Activated CD8-positive, alpha-beta memory T cell treated with anti-CD3 and anti-CD28 coated beads, Interleukin-2, amount 50 U/mL, for 4 hours (primary cell): ENCODE measurements around the gene CRYGC.
"Not testable (repeated sequence)": the region's sequence is repeated elsewhere in the genome, so short reads cannot be mapped to it uniquely, and the experiment has no call there.

Experiments
- DNase-seq: peaks from one replicate; pipeline ENCODE4 v3.0.0-alpha.2; 2020

CRYGC gene

DNA sequence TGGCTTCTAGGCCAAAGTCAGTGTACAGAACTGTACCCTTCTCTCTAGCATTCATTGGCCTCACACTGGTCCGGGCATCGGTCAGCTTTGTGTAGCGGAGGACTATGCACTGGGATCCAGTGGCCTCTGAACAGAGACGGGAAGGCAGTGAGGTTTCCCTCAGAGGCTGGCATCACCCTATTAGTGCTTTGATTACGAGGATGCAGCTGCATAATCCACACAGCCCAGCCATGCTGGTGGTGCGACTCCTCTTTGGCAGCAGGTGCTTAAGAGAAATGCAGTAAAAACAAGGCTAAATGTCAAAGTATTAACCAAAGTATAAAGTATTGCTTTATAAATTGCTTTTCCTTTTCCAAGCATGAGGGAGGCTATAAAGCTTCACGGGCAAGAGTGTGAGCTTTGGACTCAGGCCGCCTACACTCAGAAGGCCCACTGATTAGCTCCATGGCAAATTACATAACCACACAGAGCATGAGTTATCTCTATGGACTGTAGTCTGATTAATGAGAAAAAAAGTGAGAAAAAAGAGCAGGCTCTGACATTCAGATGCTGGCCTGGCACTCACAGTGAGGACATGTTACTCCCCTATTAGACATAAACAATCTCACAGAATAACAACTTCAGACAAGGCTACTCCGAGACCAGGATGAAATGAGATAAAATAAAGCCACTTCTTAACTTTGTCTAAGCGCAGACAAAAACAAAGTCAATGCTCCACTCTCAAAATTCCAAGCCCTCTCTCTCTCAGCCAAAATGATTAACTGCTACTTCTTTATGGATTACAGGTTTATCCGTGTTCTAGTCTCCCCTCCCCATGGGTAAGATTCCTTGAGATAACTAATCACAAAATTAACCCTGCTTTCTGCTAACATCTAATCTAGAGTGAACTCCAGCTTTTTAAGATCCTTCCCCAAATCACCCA is 6.4 kb upstream of the CRYGC start:
- DNase-seq, result no peak

DNA sequence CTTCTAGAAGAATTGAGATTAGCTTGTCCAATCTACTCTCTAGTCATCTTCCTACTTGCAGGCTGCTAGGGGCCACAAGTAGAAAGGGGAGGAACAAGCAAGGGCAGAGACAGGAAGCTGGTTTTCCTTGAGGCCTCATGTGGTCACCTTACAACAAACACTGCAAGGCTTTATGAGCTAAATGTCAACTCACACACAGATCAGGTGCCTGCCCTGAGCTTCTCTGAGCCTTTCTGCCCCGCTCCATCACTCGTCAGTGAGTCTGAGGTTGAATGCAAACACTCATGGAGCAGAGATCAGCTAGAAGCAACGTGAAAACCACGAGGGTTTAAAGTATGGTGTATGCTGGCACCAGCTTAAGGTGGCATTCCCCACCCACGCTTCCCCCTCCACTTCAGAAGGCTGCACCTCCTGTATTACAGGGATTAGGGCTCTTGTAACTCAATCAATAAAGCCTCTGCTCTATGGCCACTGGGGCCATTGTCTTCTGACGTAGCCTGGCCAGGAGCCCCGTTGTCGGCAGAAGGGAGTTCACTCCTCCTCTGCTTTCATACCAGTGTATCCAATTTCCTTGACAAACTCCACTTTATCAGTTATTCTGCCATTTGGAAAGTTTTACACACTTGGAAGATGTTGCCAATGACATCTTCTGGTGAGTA is 5.4 kb upstream of the CRYGC start:
- peak; percentile 24 for DNase-seq

GRCh38 chr2:208130712-208131110 is 1.1 kb upstream of the CRYGC start:
- no peak for DNase-seq

DNA sequence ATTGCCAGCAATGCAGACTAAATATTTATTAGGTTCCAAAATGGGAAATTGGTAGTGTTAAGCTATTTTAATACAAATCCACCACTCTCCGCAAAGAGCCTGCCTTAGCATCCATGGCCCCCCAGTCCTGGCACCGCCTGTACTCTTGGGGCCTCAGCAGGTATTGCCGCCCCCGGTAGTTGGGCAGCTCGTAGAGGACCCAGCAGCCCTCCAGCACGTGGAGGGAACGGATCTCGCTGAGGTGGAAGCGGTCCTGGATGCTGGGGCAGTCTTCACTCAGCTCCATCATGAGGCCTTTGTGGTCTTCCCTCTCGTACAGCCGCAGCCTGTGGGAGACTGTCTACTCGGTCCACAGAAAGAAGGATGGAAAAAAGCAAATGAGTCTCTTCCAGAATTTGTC is 1.5 kb downstream of the CRYGC start:
- no peak for DNase-seq

DNA sequence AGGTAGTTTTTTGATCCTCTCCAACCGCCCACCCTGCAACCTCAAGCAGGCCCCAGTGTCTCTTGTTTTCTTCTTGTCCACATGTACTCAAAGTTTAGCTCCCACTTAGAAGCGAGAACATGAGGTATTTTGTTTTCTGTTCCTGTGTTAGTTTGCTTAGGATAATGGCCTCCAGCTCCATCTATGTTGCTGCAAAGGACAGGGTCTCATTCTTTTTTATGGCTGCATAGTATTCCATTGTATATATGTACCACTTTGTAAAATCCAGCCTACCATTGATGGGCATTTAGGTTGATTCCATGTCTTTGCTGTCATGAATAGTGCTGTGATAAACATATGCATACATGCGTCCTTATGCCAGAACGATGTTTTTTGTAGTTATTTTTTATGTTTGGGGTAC is 2.5 kb downstream of the CRYGC start:
- DNase-seq, result no peak

DNA sequence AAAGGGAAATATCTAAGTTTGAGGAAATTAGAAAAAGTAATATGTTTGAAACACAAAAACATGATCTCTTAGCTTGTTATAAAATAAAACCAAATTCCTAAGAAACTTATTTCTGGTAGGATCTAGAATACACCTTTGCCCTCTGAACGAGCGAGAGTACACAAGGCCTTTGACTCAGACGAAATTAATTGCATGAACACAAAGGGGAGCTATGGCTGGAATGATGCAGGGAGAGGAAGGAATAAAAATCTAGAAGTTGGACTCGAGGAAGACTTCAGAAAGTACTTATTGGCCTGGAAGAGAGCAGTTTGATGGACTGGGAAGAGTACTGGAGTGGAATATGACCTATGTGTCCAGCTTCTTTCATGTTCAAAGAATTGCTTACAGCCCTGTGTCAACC is 4.4 kb downstream of the CRYGC start:
- no peak for DNase-seq

DNA sequence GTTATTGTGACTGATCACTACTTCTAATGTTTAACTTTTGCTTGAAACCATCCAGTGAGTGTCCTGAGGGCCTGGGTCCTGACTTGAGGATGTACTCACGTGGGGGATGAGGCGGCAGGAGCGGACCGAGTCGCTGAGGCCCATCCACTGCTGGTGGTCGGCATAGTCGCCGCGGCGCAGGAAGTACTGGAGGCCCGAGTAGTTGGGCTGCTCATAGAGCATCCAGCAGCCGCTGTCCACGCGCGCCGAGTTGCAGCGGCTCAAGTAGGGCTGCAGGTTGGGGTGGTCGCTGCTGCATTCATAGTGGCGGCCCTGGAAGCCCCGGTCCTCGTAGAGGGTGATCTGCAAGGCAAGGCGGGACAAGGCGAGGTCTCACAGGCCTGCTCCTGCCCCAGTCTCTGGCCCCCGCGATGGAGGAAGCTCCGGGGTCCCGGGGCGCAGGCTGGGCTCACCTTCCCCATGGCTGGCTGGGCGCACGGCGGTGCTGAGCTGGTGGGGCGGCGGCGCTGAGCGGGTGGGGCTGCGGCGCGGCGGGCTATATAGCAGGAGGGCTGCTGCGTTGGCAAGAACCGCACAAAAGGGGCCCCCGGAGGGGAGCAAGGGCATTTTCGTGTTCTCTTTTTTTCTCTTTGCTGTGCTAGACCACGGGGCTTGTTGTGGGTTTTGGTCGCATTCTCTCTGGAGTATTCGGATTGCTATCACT is 5.5 kb downstream of the CRYGC start, which contains the start of gene CRYGD:
TSS of gene CRYGD (minus strand) at position 512 of the 703 bp plus-strand sequence. CDS start at position 461, 51 bp downstream.
- DNase-seq, result not testable (repeated sequence)

- DNase-seq, result no peak
Observed at GRCh38 chr2:208122248-208122647, 7.4 kb downstream of the CRYGC start.

DNA sequence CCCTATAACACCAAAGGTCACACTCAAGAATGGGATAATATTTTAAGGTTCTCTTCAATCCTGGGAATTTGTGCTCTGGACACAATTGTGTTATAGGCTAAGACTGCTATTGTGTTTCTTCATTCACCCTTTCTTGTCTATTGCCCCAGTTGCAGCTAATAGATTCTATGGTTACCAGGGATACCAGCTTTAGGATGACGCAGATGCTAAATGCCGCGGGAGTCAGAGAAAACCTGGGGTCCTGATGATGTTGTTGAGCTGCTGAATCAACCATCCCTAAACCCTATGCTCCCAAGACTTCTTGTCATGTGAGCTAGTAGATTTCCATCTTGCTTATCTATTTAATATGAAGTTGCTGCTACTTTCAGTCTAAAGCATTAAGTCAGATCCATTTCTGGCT is 10.7 kb downstream of the CRYGC start:
- DNase-seq, result no peak

GRCh38 chr2:208117390-208117789 is 12.2 kb downstream of the CRYGC start:
- DNase-seq, result not testable (repeated sequence)

DNA sequence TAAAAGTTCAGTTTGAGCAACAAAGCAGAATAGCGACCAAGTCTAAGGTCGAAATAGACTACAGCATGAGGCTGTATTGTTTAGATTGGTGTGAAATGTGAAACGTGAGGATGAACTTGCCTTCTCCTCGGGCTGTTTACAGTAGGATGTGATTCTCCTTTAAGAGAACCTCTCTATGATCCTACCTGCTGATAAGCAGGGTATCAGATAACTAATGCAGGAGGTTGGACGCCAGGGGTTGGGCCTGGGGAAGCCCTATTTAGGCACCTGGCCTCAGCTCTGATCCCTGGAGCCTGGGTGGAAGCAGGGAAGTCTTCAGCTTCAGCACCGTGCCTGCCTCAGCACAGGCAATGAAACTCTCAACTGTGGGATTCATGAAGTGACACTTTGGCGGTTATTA is 16.7 kb downstream of the CRYGC start:
- DNase-seq, result no peak

GRCh38 chr2:208112273-208112745 is 17.3 kb downstream of the CRYGC start:
- not testable (repeated sequence) for DNase-seq

DNA sequence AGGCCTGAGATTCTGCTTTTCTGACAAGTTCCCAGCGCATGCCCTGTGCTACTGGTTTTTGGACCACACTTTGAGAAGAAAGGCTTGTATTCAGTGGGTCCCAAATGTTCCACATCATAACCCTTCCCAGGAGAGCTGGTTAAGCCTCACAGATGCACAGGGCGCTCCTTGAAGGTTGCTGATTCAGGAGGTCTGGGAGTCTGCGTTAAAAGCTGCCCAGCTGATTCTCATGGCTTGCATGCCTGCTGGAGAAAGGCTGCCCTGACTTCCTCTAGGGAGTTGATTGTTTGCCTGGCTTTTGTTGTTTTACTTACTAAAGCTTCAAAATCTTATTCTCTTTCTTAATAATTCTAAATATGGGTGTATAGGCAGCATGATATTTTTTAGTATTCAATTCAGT is 26.0 kb downstream of the CRYGC start:
- DNase-seq, result no peak

DNA sequence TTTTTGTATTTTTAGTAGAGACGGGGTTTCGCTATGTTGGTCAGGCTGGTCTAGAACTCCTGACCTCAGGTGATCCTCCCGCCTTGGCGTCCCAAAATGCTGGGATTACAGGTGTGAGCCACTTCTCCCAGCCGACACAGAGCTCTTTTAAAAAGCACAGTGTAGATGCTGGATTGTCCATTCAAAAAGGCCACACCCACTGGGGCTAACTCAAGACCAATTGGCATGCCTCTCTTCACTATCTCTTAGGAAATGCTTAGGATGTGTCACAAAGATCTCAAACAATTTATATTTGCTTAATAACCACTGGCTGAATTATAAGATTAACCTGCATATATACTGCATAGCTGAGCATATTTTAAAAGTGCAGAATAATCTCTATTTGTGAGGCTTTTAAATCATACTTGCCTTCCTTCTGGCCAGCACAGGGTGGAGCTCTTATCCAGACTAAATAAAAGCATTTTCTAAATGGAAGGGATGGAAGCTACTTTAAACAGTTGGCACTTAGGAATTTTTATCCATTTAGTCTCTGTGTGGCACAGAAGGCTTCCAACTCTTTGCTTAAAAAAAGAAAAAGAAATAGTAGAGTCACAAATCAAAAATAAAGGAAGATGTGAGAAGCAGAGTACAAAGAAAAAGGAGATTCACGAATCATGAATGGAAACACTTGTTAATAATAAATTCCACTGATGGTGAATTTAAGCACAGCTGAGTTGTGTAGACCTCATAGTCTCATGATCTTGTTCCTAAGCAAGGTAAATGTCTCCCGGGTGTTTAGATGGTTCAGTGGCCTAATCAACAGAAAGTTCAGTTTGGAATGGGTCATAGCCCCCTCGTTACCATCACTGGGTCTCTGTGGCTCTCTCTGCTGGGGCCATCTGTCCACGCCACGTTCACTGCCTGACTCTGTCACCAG is 27.7 kb downstream of the CRYGC start:
- no peak for DNase-seq

GRCh38 chr2:208099682-208100470 is 29.8 kb downstream of the CRYGC start:
- no peak for DNase-seq

GRCh38 chr2:208098701-208099100 is 30.9 kb downstream of the CRYGC start:
- not testable (repeated sequence) for DNase-seq

GRCh38 chr2:208098267-208098666 is 31.4 kb downstream of the CRYGC start:
- no peak for DNase-seq

DNA sequence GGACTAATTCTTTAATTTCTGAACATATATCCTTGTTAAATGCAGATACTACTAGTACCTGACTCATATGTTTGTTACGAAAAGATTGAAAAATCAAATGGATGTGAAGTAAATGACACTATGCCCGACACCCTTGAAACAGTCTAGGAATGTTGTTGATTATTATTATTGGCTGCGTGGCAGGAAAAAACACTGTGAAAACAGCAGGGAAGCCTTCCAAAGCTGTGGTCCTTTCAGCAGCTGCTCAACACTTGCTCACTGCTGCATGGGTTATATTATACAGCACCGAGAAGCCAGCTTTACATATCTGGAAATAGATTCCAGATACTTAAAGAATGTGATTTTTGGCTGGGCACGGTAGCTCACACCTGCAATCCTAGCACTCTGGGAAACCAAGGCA is 31.8 kb downstream of the CRYGC start:
- no peak for DNase-seq

GRCh38 chr2:208097313-208097712 is 32.3 kb downstream of the CRYGC start:
- DNase-seq, result no peak

GRCh38 chr2:208096080-208096479 is 33.5 kb downstream of the CRYGC start:
- DNase-seq, result no peak

- DNase-seq, result no peak
Observed at GRCh38 chr2:208093128-208093527, 36.5 kb downstream of the CRYGC start.
